Esophagus squamous epithelium (tissue), 4 donors: ENCODE measurements around the gene USH2A.

ENCODE experiments used
- CTCF ChIP-seq, 6 experiments: fragments of 450-650 bp in 4 of 6; fragments of 200-600 bp in 2 of 6; sonication (generic) in 2 of 6; IDR thresholded peaks; one replicate each; pipeline ENCODE4 v1.5.1; 2016 to 2019; ENCODE audit warnings: antibody characterized with exemption in 6 of 6, mild to moderate bottlenecking in 4 of 6, moderate library complexity in 4 of 6
- POLR2A ChIP-seq, 4 donors: fragments of 450-650 bp; IDR thresholded peaks; one replicate each; pipeline ENCODE4 v1.6.1; 2017; ENCODE audit warnings: antibody characterized with exemption in 4 of 4, mild to moderate bottlenecking in 4 of 4, moderate library complexity in 3 of 4

- TF ChIP-seq CTCF (IDR thresholded peaks at IDR 0.05) (no peak), POLR2A (IDR thresholded peaks at IDR 0.05) (no peak)
These were observed 375.3 kb downstream of the USH2A start for GRCh38 chr1:216047811-216048572.
